HG02588 (cell line): Measurements from ENCODE around the gene NPM1.
"Not testable (repeated sequence)": the region's sequence is repeated elsewhere in the genome, so short reads cannot be mapped to it uniquely, and the experiment has no call there.

ENCODE experiments used
- ATAC-seq: cut with Tn5 transposase; IDR thresholded peaks from one replicate; pipeline ENCODE4 v1.9.1; 2021; ENCODE audit warnings: mild to moderate bottlenecking, moderate library complexity; ENCODE audit not compliant: unreplicated experiment

The NPM1 gene

GRCh38 chr5:171412186-171412585 is 24.5 kb downstream of the NPM1 start:
- ATAC-seq: no peak

- no peak for ATAC-seq
These were observed 25.7 kb downstream of the NPM1 start for GRCh38 chr5:171413153-171413910.

- ATAC-seq: not testable (repeated sequence)
These were observed 26.3 kb downstream of the NPM1 start for GRCh38 chr5:171413993-171414392.

DNA sequence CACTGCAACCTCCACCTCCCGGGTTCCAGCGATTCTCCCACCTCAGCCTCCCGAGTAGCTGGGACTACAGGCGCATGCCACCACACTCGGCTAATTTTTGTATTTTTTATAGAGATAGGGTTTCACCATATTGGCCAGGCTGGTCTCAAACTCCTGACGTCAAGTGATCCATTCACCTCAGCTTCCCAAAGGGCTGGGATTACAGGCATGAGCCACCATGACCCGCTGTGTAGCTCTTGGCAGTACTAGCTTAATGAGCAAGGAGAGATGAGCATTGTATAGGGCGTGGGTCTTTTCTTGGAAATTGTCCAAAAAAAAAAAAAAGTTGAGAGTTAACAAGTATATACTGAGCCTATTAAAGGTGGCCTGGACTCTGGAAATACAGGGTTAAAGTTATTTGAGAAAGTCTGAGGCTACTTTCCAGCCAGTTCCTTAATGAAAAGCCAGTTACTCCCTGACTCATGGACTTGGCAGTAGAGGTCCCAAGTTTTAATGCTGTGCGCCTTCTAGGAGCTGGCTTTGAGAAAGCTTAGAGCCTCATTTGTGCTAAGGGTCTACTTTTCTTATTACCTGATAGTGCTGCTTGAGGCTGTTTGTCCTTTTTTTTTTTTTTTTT is 27.6 kb downstream of the NPM1 start:
- ATAC-seq: no peak

- no peak for ATAC-seq
These were observed 28.8 kb downstream of the NPM1 start for GRCh38 chr5:171416160-171417049.

DNA sequence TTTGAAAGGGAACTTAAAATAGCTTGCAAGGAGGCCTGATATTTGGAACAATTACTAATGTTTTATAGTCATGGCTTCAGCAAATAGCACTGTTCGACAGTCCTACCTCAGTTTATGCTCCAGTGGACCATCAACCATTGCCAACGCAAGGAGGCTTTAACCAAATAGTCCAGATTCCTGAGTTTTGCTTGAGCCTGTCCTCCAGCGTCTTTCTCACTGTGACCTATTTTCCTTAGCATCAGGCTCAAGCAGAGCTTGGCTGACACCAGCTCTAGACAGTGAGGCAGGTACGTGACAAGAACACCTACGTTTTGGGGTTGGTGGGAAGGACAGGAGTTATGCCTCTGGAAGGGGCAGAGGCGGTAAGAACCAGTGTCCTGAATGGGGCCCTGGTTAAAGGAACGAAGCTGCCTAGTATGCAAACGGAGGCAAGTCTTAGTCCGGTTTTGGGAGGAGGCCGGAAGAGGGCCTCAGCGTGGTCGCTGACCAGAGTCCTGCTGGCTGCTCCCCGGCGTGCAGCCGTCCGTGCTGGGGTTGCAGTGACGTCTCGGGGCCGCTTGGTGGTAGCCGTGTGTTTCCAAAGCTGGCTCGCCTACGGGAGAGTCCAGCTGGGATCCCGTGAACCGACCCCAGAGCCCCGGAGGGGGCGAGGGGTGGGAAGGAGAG is 30.8 kb downstream of the NPM1 start:
- peak; percentile 63 for ATAC-seq

DNA sequence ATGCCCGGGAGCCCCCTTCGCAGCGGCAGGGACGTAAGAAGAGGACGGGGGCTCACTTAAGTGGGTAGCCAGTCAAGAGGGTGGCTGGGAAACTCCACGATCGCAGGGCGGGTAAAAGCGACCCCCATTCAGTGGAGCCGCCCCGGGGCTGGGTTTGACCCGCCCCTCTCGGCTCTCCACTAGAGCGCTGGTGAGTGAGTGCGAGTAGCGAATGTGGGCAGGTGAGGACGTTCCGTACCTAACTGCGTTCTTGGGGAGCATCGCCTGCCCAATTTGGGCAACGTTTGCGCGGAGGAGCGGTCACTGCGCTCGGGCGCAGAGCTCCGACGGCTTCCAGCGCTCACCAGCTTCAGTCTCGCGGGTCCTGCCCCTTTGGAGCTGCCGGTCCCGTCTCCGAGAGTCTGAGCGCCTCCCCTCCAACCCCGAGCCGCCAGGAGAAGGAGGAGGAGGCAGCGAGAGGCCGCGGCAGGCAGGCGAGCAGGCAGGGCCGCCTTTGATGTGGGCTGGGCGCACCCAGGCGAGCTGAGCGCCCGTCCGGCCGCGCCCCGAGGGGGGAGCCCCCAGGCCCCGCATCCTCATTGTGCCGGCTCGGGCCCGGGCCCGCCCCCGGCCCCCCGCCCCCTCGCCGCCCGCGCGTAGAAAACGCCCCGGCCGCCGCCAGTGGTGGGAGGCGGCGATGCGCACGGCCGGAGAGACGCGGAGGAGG is 31.5 kb downstream of the NPM1 start, which contains the start of gene FGF18:
FGF18 (plus strand) TSS at position 666 of the 706 bp plus-strand sequence. CDS start 553 bp downstream, outside the sequence.
- no peak for ATAC-seq

GRCh38 chr5:171419688-171420430 is 32.2 kb downstream of the NPM1 start:
- ATAC-seq: no peak

DNA sequence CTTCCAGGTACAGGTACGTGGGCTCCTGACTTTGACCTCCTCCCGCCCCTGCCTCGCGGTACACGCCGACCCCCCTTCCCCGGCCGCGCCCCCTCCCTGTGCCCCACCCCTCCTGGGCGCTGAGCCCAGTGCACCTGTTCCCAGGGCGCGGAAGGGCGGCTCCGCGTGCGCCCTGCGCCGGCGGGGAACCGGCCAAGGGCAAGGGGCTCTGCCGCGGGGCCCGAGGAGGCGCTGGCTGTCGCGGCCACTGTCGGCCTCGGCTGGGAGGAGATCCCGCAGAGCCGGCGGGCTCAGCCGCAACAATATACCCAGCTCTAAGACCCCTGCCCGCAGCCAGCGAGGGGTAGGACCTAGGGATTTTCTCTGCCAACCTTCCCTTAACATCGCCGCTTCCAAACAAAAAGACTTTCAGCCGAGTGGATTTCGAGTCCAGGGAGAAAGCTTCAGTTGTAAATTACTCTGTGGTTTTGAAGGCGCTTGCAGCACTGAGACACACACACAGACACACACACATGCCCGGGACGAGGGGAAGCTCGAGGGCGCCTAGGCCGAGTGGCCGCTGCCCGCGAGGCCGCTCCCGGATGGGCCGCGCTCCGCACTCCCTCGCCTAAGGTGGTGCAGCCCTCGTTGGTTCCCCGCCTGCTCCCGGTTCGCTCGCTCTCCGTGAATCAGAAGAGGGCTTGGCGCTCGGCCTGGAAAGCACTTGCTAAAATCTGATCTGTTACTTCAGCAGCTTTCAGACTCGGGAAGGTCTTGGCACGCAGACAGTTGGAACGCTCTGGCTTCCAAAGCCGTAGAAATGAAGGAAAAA is 33.0 kb downstream of the NPM1 start:
- ATAC-seq: no peak

DNA sequence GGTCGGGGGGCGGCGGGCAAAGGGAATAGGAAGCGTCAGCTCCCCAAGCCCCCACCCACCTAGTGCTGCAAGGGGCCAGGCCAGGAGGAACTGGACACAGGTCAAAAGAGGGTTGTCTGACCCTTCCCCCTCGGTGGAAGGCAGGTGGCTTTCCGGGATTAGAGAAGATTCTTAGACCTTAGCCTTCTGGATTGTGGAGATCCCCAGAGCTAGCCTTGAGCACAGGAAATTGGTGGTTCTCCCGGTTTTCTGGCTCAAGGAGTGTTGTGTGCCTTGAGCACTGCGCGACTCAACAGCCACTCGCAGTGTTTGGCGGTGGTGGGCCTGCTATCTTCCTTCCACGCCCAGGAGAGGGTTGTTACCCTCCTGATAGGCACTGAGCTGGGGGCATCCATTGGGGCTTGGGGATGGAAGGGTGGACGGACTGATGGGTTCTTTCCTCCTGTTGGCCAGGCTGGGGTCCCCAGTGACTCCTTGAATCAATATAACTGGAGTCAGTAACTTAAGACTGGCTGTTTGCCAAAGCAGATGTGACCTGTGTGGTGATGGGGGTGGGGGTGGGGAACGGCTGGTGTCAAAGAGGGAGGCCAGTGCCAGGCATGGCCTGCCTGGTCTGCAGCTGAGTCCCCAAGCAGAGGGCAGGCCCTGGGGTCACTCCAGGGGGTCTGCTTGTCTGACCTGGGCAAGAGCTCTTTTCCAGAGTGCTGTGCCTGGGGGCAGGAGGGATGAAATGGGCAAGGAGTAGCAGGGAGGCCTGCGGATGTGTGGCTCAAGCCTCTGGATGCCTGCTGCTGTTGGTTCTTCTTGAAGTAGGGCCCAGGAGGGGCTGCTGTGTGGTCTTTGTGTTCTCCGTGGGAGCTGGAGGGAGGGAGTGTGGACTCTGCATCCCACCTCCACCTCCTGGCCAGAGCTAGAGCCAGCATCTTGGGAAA is 33.9 kb downstream of the NPM1 start:
- no peak for ATAC-seq

DNA sequence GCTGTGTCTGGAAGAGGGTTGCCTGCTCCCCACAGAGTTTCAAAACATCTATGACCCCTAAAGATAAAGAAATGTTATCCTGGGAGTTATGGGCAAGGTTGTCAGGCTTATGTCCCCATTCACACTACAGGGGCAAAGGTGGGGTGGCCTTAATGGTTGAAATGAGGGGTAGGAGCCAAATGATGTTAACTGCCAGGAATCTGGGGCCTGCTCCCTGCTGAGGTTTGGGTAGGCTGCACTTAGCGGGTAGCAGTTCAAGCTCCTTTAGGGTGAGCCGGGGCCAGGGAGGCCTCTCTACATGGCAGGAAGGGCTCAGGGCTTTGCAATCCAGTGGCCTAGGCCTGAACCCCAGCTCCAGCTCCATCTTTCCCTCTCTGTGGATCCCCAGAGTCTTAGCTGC is 34.8 kb downstream of the NPM1 start:
- ATAC-seq: no peak

- ATAC-seq: no peak
These were observed 35.4 kb downstream of the NPM1 start for GRCh38 chr5:171422902-171423663.

DNA sequence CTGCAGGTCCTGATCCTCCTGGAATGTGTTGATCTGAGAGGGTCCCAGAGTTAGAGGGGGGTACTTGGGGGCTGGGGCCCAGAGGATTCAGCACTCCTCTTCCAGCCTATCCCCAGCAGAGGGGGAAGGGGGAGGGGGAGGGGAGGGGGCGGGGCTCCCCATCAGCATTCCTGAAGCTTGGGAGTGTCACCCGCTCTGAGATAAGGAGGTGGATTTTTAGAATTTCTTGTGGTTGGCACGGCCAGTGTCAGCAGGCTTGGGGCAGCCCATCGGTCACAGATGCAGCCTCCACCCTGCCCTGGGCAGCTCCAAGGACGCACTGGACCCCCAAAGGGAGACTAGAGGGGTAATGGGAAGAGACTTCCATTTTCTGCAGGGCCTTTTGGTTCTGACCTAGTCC is 37.1 kb downstream of the NPM1 start:
- ATAC-seq: no peak

GRCh38 chr5:171425596-171426244 is 38.1 kb downstream of the NPM1 start:
- ATAC-seq: no peak

DNA sequence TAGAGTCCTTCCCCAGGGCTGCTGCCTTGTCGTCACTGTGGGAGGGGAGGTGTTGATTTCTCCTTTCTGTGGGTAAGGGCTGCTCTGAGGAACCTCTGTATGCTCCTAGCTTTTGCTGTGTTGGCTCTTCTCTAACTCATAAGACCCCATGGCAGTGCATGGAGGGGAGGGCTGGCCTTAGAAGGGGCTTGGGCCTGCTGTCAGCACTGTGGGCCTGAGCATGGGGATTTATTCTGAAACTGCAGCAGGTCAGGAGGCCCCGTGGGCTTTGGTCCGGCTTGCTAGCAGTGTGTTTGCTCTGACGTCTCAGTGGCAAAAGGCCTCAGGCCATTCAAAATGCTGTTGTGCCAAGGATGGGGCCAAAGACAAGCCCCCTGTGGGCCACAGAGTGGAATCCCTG is 38.6 kb downstream of the NPM1 start:
- no peak for ATAC-seq

DNA sequence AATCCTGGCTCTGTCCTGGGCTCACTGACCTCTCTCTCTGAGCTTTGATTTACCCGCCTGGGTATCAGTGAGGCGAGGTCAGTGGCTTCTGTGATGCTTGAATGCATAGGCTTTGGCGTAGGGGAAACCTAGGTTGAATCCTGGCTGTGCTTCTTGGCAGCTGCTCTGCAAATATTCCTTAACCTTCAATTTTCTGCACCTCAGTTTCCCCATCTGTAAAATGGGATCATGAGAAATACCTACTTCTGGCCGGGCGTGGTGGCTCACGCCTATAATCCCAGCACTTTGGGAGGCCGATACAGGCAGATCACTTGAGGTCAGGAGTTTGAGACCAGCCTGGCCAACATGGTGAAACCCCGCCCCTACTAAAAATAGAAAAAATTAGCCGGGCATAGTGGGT is 39.0 kb downstream of the NPM1 start:
- ATAC-seq: no peak
